Astrocyte (in vitro differentiated cells and primary cell): ENCODE data around the gene MCM3AP.

Source experiments
- CTCF ChIP-seq: IDR thresholded peaks from 2 replicates; pipeline ENCODE4 v1.5.1; 2011; ENCODE audit warnings: low read depth, mild to moderate bottlenecking, inconsistent platforms, low read length, moderate library complexity; ENCODE audit not compliant: insufficient read depth
- EZH2 ChIP-seq: IDR thresholded peaks from 2 replicates; pipeline ENCODE4 v1.6.1; 2012; ENCODE audit warnings: mild to moderate bottlenecking, low read length, inconsistent platforms; ENCODE audit not compliant: insufficient read depth

- no peak for TF ChIP-seq EZH2
- TF ChIP-seq CTCF: no peak
Observed at GRCh38 chr21:46202592-46203202, 82.7 kb downstream of the MCM3AP start.
